Fibroblast of skin of right quadriceps (primary cell): Measurements from ENCODE around the gene DDAH2.
"Not testable (repeated sequence)": the region's sequence is repeated elsewhere in the genome, so short reads cannot be mapped to it uniquely, and the experiment has no call there.

ENCODE experiments used
- DNase-seq: peaks from one replicate; pipeline ENCODE4 v3.0.0-alpha.2; 2013

The DDAH2 gene

DNA sequence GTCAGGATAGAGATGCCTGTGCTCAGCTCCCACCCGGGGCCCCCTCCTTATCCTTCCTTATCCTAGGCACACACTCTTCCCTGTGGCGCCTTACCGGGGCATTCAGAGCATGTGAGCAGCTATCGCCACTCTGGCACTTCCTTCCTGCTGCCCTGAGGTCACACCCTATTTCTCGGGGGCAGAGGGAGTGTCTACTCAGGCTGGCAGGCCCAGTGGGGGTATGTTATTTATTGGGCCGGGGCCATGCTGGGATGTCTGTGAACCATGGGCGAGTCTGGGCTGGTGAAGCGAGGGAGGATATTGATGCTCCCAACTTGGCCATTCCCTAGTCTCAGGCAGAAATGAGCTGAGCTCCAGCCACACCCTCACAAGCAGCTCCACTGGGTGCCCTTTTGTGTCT, 17.9 kb downstream of the DDAH2 start:
- no peak for DNase-seq

DNA sequence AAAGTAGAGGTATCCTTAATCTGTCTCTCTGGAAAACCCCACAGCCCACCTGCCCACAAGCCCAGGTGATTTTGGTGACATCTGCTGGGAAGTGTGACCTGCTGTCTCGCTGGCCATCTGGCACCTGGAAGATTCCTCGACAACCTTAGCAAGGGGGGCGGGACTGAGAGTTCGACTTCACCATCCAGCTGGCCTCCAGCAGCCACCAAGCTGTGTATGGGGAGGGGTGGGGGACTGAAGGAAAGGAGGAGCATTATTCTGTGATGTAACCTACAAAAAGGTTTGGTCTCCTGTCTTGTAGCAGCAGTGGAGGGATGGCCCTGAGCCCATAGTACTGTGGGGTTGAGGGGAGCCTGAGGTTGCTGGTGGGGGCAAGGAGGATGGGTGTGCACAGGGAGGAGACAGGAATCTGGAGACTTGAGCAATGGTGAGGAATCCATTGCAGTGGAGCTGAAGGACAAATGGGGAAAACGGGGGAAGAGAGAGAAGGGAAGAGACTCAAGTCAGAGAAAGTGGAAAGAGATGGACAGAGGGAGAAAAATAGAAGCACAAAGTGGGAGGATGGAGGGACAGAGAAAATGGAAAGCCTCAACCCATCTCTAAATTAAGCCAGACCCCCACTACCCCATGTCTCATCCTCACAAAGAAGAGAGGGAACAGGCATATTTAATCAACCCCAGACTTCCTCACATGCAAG, 18.4 kb downstream of the DDAH2 start:
- no peak for DNase-seq

DNA sequence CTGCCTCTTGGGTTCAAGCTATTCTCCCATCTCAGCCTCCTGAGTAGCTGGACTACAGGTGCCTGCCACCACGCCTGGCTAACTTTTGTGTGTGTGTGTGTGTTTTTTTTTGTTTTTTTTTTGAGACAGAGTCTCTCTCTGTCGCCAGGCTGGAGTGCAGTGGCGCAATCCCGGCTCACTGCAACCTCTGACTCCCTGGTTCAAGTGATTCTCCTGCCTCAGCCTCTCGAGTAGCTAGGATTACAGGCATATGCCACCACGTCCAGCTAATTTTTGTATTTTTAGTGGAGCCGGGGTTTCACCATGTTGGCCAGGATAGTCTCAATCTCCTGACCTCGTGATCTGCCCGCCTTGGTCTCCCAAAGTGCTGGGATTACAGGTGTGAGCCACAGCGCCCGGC, 19.9 kb downstream of the DDAH2 start:
- DNase-seq: not testable (repeated sequence)

DNA sequence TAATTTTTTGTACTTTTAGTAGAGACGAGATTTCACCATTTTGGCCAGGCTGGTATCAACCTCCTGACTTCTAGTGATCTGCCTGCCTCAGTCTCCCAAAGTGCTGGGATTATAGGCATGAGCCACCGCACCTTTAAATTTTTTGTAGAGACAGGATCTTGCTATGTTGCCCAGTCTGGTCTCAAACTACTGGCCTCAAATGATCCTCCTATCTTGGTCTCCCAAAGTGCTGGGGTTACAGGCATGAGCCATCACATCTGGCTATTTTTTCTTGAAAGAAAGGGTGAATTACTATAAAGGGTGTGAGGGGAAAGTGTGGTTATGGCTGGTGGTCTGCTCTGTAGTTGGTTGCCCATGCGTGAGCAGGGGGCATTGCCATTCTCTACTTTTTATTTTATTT, 20.9 kb downstream of the DDAH2 start:
- DNase-seq: no peak

DNA sequence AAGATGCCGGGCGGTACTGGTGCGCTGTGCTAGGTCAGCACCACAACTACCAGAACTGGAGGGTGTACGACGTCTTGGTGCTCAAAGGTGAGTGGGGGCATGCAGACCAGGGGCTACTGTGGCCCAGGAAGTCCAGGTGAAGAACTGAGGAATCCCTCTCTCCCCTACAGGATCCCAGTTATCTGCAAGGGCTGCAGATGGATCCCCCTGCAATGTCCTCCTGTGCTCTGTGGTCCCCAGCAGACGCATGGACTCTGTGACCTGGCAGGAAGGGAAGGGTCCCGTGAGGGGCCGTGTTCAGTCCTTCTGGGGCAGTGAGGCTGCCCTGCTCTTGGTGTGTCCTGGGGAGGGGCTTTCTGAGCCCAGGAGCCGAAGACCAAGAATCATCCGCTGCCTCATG, 21.4 kb downstream of the DDAH2 start:
- no peak for DNase-seq

DNA sequence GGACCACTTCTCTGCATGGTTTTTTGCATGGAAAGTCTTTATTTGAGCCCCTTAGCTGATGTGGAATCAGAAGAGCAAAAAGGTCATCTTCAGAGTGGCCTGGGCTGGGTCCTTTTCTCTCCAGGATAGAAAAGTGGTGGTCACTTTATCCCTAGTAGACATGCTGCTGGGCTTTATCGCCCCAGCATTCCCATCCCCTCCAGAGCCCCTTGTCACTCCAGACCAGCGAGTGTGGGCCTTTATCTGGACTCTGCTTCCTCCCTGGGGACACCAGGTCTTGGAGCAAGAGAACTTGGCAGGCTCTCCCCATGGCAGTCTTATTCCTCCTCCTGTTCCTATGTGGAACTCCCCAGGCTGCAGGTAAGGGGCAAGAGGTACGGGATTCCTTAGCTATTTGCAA, 22.5 kb downstream of the DDAH2 start, which contains the start of gene LY6G6F:
Gene LY6G6F, plus strand, starts transcription at position 268 of the 400 bp plus-strand sequence. Its CDS starts 41 bp downstream, at position 309.
- DNase-seq: no peak

DNA sequence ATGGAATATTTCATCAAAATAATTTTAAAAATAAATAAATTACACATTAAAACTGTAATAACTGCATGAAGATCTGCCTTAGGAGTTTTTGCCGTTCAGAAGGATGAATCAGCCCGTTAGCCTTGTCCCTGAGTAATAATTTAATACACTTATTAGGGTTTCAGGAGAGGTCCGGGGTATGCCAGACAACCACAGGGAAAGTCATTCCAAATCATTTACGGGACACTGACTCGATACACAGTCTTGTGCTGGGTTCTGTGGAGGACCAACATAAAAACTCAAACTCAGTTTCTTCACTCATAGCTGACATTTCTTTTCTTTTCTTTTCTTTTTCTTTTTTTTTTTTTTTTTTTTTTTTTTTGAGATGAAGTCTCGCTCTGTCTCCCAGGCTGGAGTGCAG, 23.2 kb downstream of the DDAH2 start:
- DNase-seq: no peak

DNA sequence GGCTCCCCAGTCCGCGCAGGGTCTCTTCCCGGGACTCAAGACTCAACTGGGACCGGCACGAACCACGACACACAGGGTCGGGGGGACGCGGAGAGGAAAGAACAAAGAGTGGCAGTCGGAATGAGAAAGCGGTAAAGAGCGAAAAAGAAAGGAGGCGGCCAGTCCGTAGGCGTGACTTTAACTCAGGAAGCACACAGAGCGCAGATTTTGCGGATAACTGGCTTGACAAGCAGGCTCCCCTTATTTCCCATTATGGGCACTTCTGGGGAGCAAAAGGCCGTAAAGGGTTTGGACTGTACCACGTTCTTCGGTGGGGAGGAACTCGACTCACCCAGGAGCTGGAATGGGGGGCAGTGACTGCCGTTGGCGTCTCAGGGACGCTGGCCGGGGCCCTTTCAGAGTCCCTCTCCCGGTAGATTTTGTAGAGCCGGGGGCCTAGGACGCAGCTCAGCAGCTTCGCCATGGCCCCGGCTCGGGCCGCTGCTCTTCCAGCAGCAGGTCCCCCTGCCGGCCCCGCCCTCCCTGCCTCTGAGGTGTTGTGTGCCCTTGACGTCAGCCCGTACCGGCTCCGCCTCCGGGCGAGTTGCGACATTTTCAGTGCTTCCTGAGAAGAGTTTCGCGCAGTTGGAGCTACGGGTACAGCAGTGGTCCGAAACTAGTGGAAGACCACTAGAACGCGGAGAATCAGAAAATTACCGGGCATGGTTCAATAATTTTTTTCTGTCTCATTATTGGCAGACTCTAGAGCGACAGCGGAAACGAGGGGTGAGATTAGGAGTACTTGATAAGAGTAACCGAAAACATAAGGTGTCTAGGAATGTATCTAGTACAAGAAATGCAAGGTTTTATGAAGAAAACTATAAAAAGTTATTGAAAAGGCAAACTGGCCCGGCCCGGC, 26.0 kb downstream of the DDAH2 start, which contains the start of gene ABHD16A:
Gene ABHD16A, minus strand, starts transcription at position 506 of the 898 bp plus-strand sequence. Its CDS starts 43 bp downstream, at position 463.
- peak; percentile 98 for DNase-seq

DNA sequence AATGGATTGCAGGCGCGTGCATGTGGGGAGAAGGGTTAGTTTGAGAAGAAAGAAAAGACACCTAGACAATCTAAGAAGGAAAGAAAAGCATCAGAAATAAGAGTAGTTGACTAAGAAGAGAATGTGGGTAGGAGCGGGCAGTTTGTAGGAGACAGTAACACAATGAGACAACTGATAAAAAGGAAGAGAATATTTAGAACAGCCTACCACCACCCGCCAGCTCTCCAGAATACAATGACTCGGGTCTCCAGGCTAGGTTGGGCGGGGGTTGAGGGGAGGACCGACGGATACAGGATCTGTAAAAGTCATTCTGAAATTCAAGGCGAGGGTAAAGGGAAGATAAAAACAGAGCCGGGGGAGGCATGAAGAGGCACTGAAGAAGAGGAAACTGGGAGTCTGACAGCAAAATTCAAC, 26.7 kb downstream of the DDAH2 start:
- DNase-seq: no peak

DNA sequence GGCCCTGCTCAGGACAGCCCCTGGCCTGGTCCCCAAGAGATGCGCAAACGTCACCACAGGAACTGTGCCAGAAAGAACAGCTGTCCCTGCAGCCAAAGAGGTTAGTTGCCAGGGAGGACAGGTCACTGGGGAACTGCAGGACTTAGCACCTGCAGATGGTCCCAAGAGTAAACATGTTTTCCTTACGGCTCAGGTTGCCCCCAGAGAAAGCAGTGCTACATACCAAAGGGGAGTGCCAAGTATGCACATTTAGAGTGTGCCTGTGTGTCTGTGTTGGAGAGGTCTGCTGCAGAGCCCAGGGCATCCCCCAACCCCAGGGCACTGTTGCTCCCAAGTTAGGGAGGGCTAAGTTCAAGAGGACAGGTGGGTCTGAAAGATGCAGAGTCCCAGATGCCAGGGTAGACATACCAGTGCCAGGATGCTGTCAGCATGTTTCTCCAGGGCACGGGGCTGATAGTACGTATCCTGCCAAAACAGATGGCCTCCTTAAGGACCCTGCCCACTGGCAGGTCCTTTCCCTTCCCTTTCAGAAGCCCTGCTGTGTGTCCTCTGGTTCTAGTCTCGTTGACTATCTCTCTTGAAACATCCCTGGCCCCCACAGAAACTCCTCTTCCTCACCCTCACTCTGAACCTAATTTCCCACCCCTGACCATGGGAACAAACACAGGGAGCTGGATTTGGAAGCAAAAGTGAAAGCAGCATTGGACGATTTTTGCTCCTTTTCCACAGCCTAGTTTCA, 27.3 kb downstream of the DDAH2 start:
- DNase-seq: no peak

DNA sequence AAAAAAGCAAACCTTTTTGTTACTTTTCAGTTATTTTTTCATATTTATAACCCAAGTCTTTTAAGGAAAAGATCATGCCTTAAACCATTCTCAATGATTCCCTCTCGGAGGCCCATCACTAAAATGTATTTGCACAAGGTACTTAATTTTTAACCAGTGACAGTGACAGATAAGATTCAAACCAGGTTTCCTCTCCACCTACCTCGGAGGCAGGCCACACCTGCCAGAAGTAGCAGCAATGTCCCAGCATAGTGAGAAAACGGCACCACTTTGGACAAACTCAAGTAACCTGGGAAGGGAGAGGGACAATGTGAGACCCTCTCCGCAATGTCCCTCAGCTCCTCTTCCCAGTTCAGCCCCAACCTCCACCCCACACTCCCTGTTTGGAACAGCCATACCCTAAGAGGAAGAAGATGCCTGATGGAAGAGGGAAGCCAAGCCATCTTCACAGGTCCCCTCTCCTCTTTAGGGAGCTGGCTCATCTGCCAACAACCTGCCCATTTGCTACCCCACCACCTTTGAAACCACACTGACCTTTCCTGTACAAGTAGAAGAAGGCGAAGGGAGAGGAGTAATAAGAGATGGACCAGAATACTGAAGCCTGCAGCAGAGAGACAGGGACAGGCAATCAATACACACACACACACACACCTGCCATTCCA, 28.2 kb downstream of the DDAH2 start:
- no peak for DNase-seq

DNA sequence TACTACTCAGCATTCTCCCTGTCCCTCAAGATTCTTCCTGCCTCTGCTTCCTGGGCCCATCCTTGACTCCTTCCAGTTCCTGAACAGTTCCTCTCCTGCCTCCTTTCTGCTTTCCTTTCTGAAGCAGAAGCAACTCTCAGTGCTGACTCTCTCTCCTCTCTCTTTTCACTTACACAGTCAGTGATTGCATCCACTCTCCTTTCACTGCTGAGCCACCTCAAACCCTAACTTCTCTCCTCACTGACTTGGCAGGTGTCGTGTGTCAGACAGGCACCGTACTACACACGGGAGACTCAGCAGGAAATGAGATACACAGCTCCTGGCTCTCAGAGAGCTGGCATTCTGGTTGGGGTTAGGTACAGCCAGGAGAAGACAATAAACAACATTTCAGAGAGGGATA, 31.5 kb downstream of the DDAH2 start:
- no peak for DNase-seq

DNA sequence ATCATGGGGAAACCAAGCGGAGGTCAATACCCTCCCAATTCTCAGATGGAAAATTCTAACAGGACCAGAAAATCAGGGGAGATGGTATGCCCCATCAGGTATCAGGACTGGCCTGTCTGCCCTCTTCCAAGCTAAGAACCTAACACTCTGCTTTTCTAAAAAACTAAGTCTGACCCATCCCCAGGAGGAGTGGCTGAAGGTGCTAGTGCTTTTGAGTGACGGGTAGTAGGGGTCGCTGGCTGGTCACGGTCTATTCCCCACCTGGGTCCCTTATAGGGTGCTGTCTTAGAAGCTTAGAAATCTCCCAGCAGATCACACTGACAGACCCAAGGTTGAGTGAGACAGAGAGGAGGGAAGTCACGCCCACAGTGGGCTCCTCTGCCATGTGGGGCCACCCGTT, 35.6 kb downstream of the DDAH2 start:
- no peak for DNase-seq

DNA sequence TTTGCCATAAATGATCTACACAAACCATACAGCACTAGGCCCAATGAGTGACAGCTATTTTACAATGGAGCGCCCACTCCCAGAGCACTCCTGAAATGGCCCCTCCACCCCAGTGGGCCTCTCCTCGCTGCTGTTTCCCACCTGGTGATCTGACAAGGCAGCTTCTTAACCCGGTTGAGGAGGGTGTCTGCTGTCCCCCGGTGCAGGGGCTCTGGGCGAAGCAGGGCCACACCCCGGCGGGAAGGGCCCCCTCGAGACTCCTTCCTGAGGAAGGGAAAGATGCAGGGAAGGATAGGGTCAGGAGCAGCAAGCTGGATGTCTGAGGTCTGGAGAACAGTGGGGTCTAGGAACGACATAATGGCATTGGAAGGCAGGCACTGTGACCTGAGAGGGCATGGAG, 36.2 kb downstream of the DDAH2 start:
- no peak for DNase-seq

DNA sequence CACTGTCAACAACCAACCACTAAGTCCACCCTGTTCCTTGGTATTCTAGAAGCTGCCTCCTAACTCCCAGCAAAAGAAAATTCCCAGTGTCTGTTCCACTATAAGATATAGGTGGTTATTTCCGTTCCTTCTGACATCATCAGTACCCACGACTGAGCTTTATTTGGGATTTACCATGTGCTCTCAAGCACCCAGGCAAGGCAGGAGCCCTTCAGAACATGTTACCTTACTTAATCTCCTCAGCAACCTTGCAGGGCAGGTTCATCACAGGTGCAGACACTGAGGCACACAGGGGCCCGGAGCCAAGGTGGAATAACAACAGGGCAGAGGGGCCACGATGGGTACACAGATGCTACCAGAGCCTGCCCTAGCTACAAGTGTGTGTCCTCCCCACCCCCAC, 36.7 kb downstream of the DDAH2 start:
- DNase-seq: no peak

DNA sequence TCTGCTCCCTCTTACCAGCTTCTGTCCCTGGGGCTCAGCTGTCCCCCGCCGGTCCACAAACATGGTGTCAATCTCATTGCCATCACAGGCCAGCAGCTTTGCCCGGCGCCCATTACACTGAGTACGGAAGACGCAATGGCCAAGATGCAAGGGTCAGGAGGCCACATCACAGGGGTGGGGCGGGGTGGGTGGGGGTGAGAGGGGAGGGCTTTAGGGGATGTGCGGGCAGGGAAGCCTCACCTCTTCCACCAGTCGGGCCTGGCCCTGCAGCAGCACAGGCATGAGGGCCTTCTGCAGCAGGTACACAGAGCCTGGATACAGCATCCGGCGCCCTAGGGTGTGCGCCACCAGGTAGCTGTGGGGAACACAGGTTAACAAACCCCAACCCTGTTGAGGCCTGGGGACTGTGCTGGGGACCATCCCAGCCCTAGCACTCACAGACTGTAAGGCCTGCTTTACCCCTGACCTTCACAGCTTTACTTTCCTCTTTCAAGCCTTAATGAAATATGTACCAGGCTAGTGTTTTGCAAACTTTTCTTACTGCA, 37.5 kb downstream of the DDAH2 start:
- DNase-seq: no peak

DNA sequence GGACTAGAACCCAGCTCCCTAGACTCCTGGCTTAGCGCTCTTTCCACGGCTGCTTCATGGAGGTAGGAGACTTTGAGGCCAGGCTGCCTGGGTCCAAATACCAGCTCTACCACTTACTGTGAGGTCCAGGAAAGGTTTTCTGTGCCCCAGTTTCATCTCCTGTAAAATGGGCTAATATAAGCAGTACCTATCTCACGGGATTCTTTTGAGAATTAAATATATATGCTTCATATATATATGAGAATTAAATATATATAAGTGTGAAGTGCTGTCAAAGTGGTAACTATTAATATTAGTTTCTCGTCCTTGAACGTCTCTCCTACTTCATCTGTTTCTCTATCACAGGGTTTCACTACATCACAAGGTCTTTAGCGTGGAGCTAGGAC, 38.0 kb downstream of the DDAH2 start:
- no peak for DNase-seq

DNA sequence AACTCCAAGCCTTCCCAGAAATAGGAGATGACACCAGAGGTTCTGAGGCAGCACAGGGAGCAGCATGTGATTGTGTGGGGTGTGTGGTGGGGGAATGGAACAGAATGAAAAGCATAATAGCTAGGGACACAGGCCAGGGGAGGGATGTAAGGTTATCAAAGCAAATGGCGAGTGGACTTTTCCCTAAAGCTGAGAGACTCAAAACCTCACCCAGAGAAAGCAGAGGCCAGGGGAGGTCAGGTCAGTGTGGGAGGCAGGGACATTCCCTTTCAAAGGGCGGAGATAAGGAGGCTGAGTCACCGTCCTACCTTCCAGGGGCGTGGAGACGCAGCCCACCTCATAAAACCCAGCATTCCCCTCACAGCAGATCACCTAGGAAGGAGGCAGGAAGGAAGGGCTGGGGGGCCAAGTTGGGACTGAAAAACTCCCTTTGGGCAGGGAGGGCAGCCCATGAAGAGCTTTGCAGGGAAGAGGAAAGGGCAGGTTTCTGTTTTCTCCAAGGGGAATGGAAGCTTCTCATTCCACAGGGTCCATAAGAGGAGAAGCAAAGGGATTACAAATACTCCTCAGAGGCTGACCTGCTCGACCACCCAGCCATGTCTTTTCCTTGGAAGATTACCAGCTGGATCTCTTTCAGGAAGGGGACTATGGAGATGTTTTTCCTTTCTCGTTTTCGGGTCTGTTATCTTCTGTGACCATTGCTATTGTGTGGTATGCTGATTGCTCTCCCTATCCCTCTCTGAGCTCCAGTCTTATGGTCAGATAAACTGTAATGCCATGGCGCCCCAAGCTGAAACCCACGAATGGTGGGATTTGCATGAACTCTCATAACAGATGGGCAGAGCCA, 38.6 kb downstream of the DDAH2 start:
- DNase-seq: no peak

DNA sequence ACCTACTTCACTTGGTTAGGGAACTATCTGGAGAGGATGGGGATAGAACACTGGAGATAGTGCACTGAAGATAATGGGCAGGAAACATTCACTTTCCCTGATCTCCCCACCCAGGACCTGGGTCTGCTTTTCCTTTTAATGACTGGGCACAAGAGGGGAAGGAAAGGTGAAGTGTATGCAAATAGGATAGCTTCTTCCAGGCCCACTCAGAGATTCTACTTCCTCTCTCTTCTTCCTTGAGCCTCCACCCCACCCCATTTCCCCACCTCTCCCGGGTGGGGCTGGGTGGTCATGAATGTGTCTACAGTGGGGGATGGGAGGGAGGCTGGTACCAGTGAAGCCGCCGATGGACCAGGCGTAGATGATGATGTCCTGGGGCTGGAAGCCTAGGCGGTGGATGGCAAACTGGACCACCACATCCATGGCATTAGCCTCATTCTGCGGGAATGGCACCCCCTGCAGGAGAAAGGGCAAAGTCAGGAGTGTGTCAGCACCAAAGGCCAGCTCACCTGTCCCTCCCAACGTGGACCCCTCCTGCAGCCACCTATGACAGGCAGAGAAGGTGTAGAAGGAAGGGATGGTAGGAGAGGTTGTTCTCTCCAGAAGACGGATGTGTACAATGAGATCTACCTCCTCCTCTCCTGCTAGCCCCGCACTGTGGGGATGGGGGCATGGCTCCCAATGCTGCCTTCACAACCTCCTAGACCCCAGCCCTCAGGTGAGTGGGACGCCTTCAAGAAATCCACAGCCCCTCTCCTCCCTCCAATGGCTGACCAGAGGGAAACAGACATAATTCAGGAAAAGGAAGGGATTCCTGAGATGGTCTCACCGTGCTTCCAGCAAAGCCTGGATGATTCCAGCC, 39.6 kb downstream of the DDAH2 start:
- no peak for DNase-seq

DNA sequence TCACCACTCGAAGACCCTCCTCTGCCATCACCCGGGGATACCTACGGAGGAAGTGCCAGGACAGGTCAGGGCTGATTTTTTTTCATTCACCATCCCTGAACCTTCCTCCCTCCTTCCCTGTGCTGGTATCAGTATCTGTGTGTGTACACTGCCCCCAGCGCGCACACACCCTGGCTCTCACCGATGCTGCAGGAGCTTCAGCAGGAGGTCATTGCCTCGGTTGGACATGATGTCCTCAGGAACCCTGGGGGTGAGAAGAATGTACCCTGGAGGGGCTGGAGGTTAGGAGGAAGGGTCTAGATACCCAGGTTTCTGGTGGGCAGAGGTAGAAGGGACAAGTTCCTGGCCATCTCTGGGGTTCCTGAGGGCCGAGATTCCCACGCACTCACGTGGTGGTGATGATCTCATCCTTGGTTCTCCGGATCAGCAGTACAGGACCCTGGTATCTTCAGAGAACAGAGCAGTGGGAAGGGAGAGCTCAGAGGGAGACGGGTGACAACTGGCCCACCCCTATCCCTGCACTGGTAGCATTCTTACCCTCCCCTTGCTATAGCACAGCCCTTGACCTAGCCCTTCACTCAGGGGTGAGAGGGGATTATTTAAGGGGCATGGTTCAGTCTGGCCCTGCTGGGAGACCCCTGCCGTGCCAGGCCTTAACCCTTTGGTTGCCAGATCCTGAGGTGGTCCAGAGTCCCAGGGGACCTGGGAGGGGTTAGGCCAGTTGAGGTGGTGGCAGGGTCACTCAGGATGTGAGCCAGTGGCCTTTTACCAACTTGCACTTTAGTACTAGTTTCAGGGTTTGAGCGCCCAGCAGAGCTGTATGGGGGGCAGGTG, 41.0 kb downstream of the DDAH2 start:
- DNase-seq: no peak
